Measurements from ENCODE around the gene TSPAN14.
"Not testable (repeated sequence)": the region's sequence is repeated elsewhere in the genome, so short reads cannot be mapped to it uniquely, and the experiment has no call there.

The TSPAN14 gene

GRCh38 chr10:80453842-80454512, at the start of gene TSPAN14:
TSS of gene TSPAN14 (plus strand) at chr10:80454310. CDS start at chr10:80489234, 34,924 bp downstream.
- DNase-seq, result peak; percentile 80

- no peak for DNase-seq
Observed at GRCh38 chr10:80405035-80405434, 49.1 kb upstream of the TSPAN14 start.

GRCh38 chr10:80405626-80406025, 48.5 kb upstream of the TSPAN14 start:
- DNase-seq, result no peak

- DNase-seq, result no peak
Observed at GRCh38 chr10:80406204-80406603, 47.9 kb upstream of the TSPAN14 start.

- DNase-seq, result no peak
Observed at GRCh38 chr10:80407812-80408241, 46.3 kb upstream of the TSPAN14 start.

GRCh38 chr10:80408242-80409101, 45.6 kb upstream of the TSPAN14 start, which contains the start of gene PRXL2A:
TSS of gene PRXL2A (plus strand) at chr10:80408551. CDS start at chr10:80420468, 11,917 bp downstream.
- no peak for DNase-seq

- no peak for DNase-seq
Observed at GRCh38 chr10:80409121-80409520, 45.0 kb upstream of the TSPAN14 start.

- DNase-seq, result no peak
Observed at GRCh38 chr10:80410122-80410521, 44.0 kb upstream of the TSPAN14 start.

GRCh38 chr10:80410578-80411145, 43.4 kb upstream of the TSPAN14 start:
- DNase-seq, result no peak

GRCh38 chr10:80411267-80411668, 42.8 kb upstream of the TSPAN14 start:
- no peak for DNase-seq

- DNase-seq, result no peak
Observed at GRCh38 chr10:80411681-80412220, 42.4 kb upstream of the TSPAN14 start.

GRCh38 chr10:80412486-80412885, 41.6 kb upstream of the TSPAN14 start:
- DNase-seq, result no peak

- no peak for DNase-seq
Observed at GRCh38 chr10:80413271-80413996, 40.7 kb upstream of the TSPAN14 start.

GRCh38 chr10:80414142-80414895, 39.8 kb upstream of the TSPAN14 start:
- no peak for DNase-seq

- DNase-seq, result no peak
Observed at GRCh38 chr10:80415734-80416478, 38.2 kb upstream of the TSPAN14 start.

GRCh38 chr10:80416479-80417098, 37.5 kb upstream of the TSPAN14 start:
- DNase-seq, result no peak

GRCh38 chr10:80417256-80417655, 36.9 kb upstream of the TSPAN14 start:
- not testable (repeated sequence) for DNase-seq

- no peak for DNase-seq
Observed at GRCh38 chr10:80421050-80421706, 32.9 kb upstream of the TSPAN14 start.

- no peak for DNase-seq
Observed at GRCh38 chr10:80421707-80422536, 32.2 kb upstream of the TSPAN14 start.

Data from HCEC 1CT (cell line).